GM12891 (cell line): ENCODE data around the gene AP1AR.

Experiments used
- POLR2A ChIP-seq: IDR thresholded peaks from 2 replicates; pipeline ENCODE4 v1.6.1; 2011; ENCODE audit warnings: low read depth, low read length, control low read depth
- TAF1 ChIP-seq: IDR thresholded peaks from 2 replicates; pipeline ENCODE4 v1.6.1; 2011; ENCODE audit warnings: low read depth, low read length, control low read depth

DNA sequence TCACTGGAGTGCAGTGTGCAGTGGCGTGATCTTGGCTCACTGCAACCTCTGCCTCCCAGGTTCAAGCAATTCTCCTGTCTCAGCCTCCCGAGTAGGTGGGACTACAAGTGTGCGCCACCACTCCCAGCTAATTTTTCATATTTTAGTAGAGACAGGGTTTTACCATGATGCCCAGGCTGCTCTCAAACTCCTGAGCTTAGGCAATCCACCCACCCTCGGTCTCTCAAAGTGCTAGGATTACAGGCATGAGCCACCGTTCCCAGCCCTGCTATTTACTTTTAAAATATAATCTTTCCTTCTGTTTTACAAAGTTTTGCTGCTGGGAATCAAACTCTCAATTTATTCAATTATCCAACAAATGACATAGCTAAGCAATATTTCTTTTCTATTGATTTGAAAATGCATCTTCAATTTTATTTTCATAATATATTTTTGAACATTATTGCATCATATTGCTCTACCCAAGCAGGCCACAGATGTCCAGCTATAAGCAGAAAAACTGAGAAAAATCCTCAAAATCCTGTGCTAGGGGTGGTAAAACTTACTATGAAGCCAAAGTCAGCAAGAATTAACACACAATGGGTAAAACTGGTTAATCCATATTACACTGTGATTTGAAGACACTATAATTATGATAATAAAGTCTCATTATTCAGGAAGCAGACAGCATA lies 48.9 kb downstream of the AP1AR start:
- TF ChIP-seq POLR2A (no peak), TAF1 (no peak)
